GM18498 (cell line): ENCODE data around the gene PDE11A.

Source experiments
- ATAC-seq: cut with Tn5 transposase; IDR thresholded peaks from one replicate; pipeline ENCODE4 v1.9.1; 2021; ENCODE audit warnings: mild to moderate bottlenecking, moderate library complexity; ENCODE audit not compliant: unreplicated experiment

PDE11A gene

DNA sequence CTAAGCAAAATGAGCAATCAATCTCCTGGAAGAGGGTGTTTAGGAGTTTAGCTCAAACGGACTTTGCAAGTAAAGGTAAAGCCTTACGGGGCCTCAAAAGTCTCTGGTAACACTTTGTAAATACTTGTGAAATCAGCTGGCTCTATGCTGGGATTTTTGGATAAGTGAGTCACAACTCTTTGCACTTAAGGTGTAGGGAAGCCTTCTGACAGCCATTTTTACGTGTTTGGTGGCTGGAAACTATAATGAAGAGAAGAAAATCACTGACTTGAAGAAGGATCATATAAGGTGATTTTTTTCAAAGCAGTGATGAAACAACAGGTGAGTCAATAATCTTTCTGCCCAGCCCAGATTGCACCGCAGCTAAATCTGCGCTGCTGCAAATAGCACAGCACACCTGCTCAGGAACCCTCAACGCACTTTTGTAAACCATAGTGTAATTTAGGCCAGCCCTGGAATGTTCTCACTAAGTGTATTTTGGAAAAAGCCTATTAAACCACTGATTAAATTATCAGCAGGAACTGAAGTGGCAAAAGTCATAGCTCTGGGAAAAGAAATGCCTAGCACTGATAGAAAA, 461.2 kb downstream of the PDE11A start:
- ATAC-seq, result no peak

GRCh38 chr2:177610813-177611212, 461.8 kb downstream of the PDE11A start:
- no peak for ATAC-seq

- no peak for ATAC-seq
Measured at GRCh38 chr2:177606636-177607035, 465.9 kb downstream of the PDE11A start.

GRCh38 chr2:177604271-177605065, 468.1 kb downstream of the PDE11A start:
- ATAC-seq, result no peak

GRCh38 chr2:177603768-177604167, 468.8 kb downstream of the PDE11A start:
- no peak for ATAC-seq

GRCh38 chr2:177603181-177603580, 469.4 kb downstream of the PDE11A start:
- ATAC-seq, result no peak

- ATAC-seq, result no peak
Measured at GRCh38 chr2:177602611-177603164, 469.9 kb downstream of the PDE11A start.

DNA sequence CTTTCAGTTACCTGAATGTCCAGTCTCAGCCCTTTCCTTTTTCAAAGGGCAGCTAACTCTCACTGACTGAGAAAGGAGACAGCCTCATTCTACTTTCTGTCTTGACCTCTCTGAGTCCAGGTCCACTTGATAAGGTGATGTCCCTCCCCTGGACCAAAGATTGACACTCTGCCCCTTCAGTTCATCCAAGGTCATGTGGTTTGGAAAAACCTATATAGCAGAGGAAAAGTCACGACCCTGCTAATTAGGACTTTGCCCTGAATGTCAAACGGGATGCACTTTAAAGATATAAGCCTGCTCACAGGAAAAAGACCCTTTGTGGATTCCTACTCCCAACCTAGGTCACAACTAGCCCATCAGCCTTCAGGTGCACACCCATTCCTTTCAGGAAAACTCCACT, 471.7 kb downstream of the PDE11A start:
- ATAC-seq, result no peak

GRCh38 chr2:177599956-177600355, 472.6 kb downstream of the PDE11A start:
- no peak for ATAC-seq

DNA sequence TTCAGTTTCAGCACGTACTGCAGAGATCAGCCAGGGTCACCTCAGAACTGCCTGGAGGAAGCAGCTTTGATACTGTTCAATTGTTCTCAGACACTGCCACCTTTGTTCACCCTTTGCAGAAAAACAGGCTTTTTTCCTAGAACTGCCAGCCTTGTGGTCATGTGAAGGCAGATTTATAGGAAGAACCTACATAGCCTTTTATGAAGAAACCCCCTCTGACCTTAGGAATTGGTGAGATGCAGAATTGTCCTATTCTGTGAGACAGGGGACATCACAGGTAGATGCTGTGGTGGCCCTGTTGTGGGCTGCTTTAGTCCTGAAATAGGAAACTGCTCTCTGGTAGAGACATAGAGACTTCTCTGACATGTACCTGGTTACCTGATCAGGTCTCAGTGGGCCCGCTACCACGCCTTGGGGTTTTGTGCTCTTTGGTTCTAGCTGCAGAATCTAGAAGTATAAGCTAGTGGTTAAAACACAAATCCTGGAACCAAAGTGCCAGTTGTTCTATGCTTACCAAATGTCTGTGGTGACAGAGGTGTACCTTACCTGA, 473.4 kb downstream of the PDE11A start:
- ATAC-seq, result no peak

GRCh38 chr2:177598326-177599138, 474.0 kb downstream of the PDE11A start:
- no peak for ATAC-seq

DNA sequence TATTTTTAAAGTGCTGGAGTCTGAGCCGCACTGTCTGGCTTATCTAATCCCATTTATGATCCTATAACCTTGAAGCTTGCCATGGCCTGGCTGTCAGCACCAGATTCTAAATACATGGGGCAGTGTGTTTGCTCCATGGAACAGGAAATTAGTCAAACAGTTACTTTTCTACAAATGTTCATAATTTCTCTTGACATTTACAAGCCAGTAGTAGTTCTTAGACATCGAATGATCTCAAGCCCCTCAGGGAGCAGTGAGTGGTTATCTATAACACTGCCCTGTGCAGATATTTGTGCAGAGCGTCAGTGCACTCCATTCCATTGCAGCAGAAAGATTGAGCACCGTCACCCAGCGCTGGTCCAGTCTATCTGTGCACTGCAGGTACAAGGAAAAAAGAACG, 474.8 kb downstream of the PDE11A start:
- ATAC-seq, result no peak

- no peak for ATAC-seq
Measured at GRCh38 chr2:177596866-177597265, 475.7 kb downstream of the PDE11A start.

- no peak for ATAC-seq
Measured at GRCh38 chr2:177595126-177595845, 477.3 kb downstream of the PDE11A start.

DNA sequence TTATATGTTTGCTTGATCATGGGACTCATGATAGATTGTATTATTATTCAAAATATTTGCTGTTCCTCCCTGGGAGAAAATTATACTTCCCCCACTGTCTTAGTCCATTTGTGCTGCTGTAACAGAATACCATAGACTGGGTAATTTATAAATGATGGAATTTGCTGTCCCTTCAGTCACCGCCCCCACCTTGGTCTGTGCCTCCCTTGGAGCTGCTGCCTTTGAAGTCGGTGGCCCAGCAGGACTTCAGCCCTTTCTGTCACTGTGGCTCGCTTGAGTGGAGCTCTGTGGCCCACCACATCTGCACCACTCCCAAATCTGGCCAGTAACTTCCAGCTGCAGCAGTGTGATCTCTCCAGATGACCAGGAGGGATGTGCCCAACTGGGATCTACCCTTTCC, 479.2 kb downstream of the PDE11A start:
- no peak for ATAC-seq

GRCh38 chr2:177592945-177593344, 479.6 kb downstream of the PDE11A start:
- no peak for ATAC-seq

- no peak for ATAC-seq
Measured at GRCh38 chr2:177592397-177592796, 480.2 kb downstream of the PDE11A start.

DNA sequence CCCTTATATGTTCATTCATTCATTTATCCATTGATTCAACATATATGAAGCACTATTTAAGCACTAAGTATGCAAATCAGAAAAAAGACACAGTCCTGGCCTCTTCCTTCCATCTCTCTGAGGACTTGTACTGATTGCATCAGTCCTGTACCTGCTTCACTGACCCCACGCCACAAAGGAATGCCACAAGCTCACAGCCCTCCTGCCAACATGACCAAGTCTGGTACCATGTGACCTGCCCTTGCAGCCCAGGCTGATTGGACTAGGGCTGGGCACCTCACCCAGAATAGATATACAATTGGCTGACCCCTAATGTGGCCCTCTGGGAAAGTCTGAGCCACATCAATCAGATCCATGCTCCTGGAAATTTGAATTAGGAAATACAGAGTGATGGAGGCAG, 483.4 kb downstream of the PDE11A start:
- no peak for ATAC-seq

DNA sequence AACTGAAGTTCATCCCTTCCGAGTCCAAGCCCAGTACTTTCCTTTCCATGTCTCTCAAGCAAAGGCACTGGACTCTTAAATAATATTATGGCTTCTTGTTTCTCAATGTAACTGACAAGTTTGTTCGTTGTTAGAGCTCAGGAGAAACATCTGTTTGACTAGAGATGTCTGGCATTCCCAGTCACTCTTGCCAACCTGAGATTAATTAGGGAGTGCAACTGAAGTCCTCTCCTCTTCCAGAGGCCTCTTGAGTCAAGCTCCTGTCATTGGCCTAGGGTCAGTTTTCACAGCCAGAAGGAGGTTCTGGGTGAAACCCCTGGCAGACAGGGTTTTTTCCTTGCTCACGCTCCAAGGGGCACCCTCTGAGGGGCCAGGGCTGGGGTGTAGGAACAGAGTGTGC, 483.9 kb downstream of the PDE11A start:
- ATAC-seq, result no peak

DNA sequence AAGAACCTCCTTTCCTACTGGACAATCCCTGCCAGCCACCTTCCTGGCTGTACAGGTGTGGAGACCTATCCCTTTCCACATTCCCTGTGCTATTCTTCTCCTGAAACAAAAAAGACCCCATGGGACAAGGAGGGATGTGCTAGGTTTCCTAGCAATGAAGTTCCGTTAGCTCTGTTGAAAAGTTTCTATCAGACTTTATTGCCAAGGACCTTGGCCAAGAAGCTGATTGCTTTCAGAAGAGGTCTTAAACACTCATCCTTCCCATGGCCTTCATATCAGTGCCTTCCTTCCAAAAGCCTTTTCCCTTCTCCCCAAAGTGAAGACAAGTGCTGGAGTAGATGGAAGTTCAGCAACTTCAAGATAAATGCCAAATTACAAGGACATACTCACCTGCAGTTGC, 485.2 kb downstream of the PDE11A start:
- no peak for ATAC-seq

- ATAC-seq, result no peak
Measured at GRCh38 chr2:177586154-177586553, 486.4 kb downstream of the PDE11A start.
